Activated CD4-positive, CD25-positive, alpha-beta regulatory T cell treated with anti-CD3 and anti-CD28 coated beads, Interleukin-2, amount 50 U/mL, for 24 hours (primary cell): ENCODE measurements around the gene HDGFL2.
"Not testable (repeated sequence)": the region's sequence is repeated elsewhere in the genome, so short reads cannot be mapped to it uniquely, and the experiment has no call there.

ENCODE experiments used
- ATAC-seq, 2 donors: fragments of 150-1000 bp; cut with Tn5 transposase; one replicate each; pipeline ENCODE4 v1.10.0; 2021; ENCODE audit warnings: mild to moderate bottlenecking in 1 of 2, moderate library complexity in 1 of 2

The HDGFL2 gene

DNA sequence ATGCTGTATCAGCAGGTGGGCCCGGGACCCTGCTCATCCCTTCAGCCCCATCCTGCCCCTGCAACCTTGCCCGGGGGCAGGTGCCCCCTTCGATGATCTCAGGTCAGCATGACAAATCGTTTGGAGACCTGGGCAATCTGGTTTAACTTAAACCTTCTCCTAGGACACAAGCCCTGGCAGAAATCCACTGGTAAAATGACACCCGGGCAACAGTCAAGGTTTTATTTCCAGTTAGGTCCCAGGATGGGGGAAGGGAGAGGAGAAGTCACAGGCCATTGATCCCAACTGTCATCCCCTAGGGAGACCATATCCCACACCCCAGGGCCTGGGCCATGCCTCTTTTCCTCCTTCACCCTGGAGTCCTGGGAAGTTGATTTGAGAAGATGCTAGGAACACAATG is 64.7 kb downstream of the HDGFL2 start:
- no peak for ATAC-seq

DNA sequence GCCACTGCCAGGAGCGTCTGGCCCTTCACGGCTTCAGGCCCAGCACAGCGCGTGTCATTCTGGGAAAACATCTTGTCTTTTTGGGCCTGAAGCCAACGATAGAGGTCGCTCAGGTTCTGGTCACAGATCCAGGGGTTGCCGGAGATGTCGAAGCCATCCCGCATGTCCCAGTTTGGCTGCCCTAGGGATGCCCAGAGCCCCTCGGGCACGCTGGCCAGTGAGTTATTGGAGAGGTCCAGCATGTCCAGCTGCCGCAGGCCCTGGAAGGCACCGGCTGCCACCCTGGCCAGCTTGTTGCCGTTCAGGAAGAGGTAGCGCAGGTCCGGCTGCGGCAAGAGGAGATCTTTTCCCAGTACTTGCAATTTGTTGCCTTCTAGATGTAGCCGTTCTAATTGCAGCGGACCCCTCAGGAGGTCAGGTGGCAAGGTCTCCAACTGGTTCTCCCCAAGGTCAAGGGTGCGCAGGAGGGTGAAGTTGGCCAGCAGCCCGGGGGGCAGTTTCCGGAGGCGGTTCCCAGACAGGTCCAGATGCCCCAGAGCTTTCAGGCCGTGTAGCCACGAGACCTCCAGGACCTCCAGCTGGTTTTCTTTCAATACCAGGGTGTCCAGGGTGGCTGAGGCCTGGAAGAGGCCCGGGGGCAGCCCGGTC is 66.0 kb downstream of the HDGFL2 start:
- ATAC-seq: no peak

DNA sequence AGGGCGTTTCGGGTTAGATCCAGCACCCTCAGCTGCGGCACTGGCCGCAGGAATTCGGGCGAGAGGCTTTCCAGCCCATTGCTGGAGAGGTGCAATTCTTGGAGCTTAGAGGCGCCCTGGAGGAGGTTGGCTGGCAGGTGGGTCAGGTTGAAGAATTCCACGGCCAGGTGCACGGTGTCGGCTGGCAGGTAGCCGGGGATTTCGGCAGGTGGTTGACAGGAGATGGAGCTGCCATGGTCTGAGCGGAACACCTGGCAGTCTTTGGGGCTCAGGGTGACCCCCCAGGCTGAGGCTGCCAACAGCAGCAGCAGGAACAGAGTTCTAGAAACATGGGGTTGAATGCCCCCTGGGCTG is 66.5 kb downstream of the HDGFL2 start:
- ATAC-seq: no peak

DNA sequence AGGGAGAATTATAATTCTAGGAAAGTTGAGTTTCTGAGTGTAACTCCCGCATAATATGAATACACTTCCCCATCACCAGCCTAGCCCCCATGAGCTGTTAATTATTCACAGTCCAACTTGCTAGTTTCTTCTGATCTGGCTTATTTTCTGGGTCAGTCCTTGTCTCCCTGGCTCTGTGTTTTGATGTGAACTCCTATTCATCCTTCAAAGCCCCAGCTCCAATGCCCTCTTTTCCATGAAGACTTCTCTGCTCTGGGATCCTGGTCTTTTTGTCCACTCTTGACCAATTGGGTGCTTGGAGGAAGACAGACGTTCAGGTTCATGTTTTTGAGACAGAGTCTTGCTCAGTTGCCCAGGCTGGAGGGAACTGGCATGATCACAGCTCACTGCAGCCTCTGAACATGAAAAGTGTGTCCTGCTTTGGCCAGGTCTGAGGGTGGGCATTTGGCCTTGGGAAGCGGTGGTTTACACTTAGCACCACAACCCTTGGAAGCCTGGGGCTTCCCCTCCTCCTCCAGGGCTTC is 67.1 kb downstream of the HDGFL2 start:
- ATAC-seq: no peak

DNA sequence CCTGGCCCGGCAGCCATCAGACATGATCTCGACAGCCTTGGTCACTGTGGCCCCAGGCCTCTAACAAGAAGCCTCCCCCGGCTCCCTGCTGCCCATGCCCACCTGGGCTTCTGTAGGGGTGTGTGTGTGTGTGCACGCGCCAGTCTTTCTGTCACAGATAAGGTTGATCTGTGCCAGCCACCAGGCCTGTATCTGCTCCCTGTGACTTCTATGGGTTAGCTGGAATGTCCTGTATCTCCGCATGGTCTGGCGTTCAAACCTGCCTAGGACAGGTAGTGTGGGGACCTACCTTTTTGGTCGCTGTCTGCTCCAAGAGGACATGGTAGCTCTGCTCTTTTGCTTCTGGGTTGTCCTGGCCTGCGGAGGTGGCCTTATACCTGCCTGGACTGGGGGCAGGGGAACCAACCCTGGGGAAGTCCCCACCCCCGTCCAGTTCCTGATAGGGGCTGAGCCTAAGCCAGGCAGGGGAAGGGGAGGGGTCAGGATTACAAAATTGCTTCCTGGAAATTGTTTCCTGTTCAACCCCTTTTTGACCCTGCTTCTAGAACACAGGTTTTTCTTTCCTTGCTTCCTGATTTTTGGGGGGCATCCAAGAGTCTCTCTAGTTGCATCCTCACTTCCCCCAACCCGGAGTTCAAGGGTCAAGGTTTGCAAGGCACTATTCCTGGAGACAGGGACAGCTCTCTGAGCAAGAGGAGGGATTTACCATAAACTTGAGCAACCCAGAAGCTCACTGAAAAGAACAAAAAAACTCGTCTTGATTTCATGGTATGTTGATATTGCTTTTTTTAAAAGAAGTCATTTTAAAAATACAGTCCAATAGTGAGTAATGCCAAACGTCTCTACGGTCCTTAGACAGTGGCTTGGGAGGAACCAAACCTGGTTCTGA is 67.8 kb downstream of the HDGFL2 start, which contains the start of gene LRG1:
Gene LRG1 (minus strand): TSS at position 344 of the 889 bp plus-strand sequence. CDS start 23 bp downstream, at position 321.
- peak; percentile 45 to 56 for ATAC-seq

DNA sequence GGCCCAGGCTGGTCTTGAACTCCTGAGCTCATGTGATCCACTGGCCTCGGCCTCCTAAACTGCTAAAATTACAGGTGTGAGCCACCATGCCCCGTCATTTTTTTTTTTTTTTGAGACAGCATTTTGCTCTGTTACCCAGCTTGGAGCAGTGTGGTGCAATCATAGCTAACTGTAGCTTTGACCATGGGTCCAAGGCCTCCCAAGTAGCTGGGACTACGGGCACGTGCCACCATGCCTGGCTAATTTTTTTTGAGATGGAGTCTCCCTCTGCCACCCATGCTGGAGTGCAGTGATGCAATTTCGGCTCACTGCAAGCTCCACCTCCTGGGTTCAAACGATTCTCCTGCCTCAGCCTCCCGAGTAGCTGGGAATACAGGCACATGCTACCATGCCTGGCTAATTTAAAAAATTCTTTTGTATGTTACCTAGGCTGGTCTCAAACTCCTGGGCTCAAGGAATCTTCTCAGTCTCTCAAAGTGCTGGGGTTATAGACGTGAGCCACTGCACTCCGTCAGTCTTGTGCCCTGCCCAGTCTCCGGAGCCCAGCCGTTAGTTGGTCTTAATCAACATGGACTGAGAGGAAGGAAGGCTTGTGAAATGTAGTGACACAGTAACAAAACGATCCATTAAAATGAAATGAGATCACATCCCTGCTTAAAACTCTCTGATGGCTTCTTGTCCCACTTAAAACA is 69.2 kb downstream of the HDGFL2 start:
- no peak for ATAC-seq

- not testable (repeated sequence) for ATAC-seq
Observed at GRCh38 chr19:4541806-4542145, 69.7 kb downstream of the HDGFL2 start.

GRCh38 chr19:4542896-4543841 is 71.1 kb downstream of the HDGFL2 start:
- ATAC-seq: no peak

DNA sequence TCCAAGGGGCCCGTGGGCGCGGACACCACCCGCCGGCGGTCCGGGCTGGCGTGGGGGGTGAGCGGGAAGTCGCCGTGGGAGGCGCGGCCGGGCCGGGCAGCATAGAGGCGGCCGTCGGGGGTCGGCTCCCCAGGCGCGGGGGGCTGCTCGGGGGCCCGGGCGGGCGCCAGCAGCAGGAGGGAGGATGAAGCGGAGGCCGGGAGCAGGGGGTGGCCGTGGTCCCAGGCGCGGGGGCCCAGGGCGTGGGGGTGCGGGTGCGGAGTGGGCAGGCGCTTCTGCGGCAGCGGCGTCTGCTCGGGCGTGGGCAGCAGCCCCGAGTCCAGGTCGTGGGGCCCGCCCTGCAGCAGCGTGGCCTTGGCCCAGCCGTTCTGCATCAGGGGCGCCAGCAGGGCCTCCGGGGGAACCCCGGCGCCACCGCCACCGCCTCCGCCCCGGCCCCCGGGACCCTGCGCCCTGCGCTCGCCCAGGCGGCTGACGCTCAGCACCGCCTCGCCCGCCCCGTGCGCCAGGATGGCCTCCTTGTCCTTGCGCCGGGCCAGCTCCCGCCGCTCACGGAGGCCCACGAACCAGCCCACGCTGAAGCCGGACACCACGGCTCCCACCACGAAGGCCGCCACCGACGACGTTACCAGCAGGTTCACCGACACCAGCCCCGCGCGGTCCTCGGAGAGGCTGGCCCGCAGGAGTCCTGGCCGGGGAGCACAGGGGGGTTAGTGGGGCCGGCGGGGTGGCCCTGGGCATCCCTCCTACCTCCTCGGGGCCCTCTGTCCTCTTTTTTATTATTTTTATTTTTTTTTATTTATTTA is 71.9 kb downstream of the HDGFL2 start:
- no peak for ATAC-seq

DNA sequence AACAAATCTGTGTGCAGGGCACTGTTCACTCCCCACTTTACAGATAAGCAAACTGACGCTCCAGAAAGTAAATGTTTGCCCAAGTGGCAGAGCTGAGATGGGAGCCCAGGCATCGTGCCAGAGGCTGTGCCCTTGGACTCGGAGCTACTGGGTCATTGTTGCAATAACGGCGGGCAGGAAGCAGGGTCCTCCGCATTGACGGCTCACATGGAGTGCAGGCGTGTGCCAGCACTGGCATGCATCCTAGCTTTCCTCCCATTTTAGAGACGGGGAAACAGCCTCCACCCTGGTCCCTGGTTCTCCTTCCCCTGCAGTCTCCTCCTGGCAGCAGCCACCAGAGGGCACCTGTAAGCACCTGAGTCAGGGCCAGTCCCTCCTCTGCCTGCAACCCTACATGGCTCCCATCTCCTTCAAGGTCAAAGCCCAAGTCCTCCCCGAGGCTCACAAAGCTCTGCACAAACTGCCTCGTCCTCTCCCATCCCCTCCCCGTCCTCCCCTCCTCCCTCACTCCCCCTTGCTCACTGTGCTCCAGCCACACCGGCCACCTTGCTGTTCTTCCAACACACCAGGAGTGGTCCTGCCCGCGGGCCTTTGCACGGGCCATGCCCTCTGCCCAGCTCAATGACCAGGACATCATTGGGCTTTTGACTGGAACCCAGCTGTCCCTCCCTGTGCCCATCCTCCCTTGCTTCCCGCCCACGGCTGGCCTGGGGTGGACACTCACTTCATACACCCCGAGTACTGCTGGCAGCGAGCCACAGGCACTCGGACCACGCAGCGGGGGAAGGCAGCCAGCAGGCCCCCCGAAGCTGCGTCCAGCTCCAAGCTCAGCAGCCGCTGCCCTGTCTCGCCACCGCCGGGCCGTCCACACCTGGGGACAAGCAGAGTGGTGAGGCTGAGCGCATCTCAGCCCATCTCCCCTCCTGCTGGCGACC is 75.5 kb downstream of the HDGFL2 start:
- peak in 1 of 2 donors; percentile 33 for ATAC-seq

DNA sequence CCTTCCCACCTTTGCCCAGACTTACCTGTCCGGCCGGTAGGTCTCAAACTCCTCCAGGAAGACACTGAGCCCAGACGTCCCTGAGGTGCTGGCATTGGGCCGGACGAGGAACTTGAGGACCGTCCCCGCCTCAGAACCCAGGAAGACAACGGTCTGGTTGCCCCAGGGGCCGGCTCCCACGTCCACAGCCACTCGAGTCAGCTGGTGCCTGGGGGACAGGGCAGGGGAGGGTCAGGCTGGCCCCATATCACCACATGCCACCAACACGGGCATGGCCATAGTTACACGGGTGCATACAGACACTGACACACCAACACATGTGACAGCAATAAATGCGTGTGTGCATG is 76.1 kb downstream of the HDGFL2 start:
- no peak for ATAC-seq

DNA sequence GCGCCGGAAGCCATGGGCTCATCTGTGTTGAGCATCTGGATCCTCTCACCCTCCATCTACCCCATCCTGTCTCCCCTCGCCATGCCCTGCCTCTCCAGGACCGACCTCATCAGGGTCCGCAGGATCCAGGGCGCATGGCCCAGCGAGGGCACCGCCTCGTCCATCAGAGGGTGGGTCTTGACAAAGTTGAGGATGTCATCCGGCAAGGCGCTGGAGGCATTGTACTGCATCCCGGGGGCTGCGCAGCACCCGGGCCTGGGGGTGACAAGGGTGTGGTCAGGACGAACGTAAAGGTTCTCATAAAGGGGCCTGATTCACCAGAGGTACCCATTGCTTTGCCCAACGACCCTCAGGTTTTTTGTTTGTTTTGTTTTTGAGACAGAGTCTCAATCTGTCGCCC is 77.9 kb downstream of the HDGFL2 start:
- no peak for ATAC-seq

DNA sequence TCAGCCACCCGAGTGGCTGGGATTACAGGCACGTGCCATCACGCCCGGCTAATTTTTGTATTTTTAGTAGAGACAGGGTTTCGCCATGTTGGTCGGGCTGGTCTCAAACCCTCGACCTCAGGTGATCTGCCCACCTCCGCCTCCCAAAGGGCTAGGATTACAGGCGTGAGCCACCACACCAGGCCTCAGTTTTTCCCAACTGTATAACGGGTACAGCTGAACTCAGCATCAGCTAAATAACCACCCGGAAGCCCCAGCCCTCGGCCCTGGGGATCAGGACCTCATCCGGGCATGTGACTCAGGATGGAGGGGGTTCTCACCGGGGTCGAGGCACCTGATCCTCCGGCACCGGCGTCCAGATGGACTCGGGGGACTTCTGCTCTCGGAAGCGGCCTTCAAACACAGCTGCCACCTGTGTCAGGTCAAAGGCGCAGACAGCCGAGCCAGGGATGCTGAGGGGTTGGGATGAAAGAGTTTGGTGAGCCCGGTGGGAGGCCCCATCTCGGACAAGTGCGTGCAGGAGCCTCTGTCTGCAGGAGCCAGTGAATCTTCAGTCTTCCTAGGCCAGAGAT is 78.5 kb downstream of the HDGFL2 start:
- no peak for ATAC-seq
